ENCODE results near the gene KAZN. TPM values are rescaled to one million over a fixed set of nuclear protein-coding genes. Genes with fewer than 3 reads are reported as not detected.

KAZN gene
- total and polyA plus RNA-seq, 9 donors: 10.1 to 56.4 (median 27.9) TPM

DNA sequence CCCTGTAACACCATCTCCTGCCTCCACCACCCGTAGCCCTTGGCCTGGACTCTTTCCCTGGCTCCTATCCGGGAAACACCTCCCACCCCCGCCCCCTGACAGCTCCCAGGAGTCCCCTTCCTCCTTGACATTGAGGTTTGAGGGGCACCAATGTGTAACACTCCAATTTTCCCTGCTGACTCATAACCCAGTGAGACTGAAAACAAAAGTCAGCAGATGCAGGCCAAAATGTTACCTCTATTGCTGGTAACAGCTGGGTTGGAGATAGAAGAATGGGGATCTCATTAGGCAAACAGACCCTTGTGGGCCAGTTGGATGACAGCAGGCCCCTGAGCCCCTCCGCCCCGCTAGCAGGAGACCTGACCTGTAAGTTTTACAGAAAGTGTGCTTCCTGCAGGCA, 237.2 kb downstream of the KAZN start:
- H3K9me3 ChIP-seq: no peaks in the 10 kb centered on the region
- no peak overlapping the region for H3K4me3 ChIP-seq
- no peaks in the 10 kb centered on the region for H3K36me3 ChIP-seq
- DNase-seq: no peak
- no peaks in the 10 kb centered on the region for H3K27me3 ChIP-seq
- TF ChIP-seq EP300 (IDR thresholded peaks at IDR 0.05) (no peak), POLR2A (IDR thresholded peaks at IDR 0.05) (no peak)
- TF ChIP-seq, protein P1, sequence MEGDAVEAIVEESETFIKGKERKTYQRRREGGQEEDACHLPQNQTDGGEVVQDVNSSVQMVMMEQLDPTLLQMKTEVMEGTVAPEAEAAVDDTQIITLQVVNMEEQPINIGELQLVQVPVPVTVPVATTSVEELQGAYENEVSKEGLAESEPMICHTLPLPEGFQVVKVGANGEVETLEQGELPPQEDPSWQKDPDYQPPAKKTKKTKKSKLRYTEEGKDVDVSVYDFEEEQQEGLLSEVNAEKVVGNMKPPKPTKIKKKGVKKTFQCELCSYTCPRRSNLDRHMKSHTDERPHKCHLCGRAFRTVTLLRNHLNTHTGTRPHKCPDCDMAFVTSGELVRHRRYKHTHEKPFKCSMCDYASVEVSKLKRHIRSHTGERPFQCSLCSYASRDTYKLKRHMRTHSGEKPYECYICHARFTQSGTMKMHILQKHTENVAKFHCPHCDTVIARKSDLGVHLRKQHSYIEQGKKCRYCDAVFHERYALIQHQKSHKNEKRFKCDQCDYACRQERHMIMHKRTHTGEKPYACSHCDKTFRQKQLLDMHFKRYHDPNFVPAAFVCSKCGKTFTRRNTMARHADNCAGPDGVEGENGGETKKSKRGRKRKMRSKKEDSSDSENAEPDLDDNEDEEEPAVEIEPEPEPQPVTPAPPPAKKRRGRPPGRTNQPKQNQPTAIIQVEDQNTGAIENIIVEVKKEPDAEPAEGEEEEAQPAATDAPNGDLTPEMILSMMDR (IDR thresholded peaks at IDR 0.05): no peak
- intact Hi-C loops (cut with DNase I): no loop called here
- peaks cover 2% of the 10 kb centered on the region for H3K4me1 ChIP-seq (ENCODE audit: insufficient read depth)
- WGBS, 3 donors: 12 to 31% (median 14%) methylated on average over 5 of the region's 5 CpGs
- no peak overlapping the region for H3K27ac ChIP-seq

DNA sequence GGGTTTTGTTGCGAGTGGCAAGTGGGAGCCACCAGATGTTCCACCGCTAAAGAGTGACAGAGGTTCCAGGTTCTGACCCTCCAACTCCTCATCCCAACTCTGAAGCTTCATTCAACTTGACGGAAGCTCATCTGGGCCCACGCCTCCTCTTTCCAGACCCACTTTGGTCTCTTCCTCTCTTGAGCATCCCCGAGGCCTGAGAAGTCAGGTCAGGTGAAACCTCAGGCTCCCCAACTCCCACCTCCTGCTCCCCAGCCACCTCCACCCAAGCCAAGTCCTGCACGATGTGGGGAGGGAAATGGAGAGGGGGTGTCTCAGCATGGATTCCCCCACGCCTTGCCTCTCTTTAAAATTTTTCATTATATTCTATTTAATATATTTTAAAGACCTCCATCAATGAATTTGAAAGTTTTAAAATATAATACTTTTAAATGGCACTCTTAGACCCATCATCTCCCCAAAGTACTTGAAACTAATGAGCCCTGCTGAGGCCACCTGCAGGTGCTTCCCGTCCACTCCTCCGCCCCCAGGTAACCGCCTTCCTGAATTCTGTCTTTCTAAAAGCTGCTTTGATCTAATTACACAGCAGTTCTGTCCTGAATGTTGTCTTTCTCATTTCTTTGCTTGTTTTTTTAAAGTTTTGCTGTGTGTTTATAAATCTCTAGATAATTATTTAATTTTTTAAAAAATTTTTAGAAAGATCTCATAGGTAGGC, 238.1 kb downstream of the KAZN start:
- intact Hi-C loops (cut with DNase I): no loop called here
- Histone ChIP-seq H3K4me1 (ENCODE audit: insufficient read depth) (peaks cover 2% of the 10 kb centered on the region), H3K36me3 (no peaks in the 10 kb centered on the region), H3K27me3 (no peaks in the 10 kb centered on the region), H3K27ac (no peak overlapping the region), H3K9me3 (no peaks in the 10 kb centered on the region), H3K4me3 (no peak overlapping the region)
- no peak for DNase-seq
- TF ChIP-seq, protein P1 (IDR thresholded peaks at IDR 0.05): no peak
- 86 to 88% (median 88%) methylated on average over 10 of the region's 10 CpGs for WGBS, 3 donors

DNA sequence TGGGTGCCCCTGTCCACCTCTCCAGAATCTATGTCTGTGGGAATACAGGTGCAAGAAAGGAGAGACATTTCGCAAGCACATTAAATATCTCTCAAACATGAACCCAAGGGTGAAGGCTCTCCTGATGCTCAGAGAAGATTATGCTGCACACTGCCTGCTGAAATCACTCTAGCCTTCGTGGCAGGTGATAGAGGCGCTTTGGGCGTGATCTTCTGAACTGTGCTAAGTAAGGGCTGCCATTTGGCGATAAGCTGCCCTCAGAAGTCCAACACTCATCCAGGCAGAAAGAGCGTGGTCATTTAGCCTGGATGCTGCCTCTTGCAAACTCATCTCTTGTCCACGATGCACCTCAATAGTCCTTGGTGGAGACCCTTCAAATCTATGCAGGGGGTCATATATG, 241.9 kb downstream of the KAZN start:
- Histone ChIP-seq H3K36me3 (no peaks in the 10 kb centered on the region), H3K9me3 (no peaks in the 10 kb centered on the region), H3K4me1 (ENCODE audit: insufficient read depth) (peaks cover 2% of the 10 kb centered on the region), H3K27me3 (no peaks in the 10 kb centered on the region), H3K4me3 (no peak overlapping the region), H3K27ac (no peak overlapping the region)
- TF ChIP-seq POLR2A (IDR thresholded peaks at IDR 0.05) (no peak), EP300 (IDR thresholded peaks at IDR 0.05) (no peak)
- TF ChIP-seq, protein P1 (IDR thresholded peaks at IDR 0.05): no peak
- WGBS, 3 donors: 92 to 93% (median 92%) methylated on average over 7 of the region's 7 CpGs
- intact Hi-C loops (cut with DNase I): no loop called here
- no peak for DNase-seq

DNA sequence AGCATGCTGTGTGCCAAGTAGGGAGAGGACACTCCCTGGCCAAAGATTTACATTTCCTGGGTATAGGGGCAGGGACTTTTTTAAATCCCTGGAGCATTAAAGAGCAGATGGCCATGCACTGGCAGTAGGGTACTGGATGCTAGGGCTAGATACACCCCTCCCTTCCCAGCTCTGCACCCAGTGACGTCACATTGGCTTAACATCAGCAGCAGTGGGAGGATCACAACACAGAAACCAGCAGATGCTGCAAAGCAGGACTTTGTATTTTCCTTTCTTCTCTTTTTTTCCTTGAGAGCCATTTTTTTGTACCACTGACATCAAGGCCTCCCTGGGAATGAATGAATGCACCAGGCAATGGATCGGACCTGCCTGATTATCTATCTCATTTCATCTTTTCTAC, 243.0 kb downstream of the KAZN start:
- no peak overlapping the region for H3K4me3 ChIP-seq
- no peaks in the 10 kb centered on the region for H3K4me1 ChIP-seq (ENCODE audit: insufficient read depth)
- TF ChIP-seq EP300 (IDR thresholded peaks at IDR 0.05): no peak
- TF ChIP-seq POLR2A (IDR thresholded peaks at IDR 0.05): no peak
- TF ChIP-seq, protein P1 (IDR thresholded peaks at IDR 0.05): no peak
- 85 to 87% (median 86%) methylated on average over 2 of the region's 2 CpGs for WGBS, 3 donors
- no peak overlapping the region for H3K27ac ChIP-seq
- no peaks in the 10 kb centered on the region for H3K36me3 ChIP-seq
- intact Hi-C loops (cut with DNase I): no loop called here
- no peaks in the 10 kb centered on the region for H3K9me3 ChIP-seq
- DNase-seq: no peak
- no peaks in the 10 kb centered on the region for H3K27me3 ChIP-seq
